ENCODE results near the gene HCN1. TPM values are rescaled to one million over a fixed set of nuclear protein-coding genes. Genes with fewer than 3 reads are reported as not detected.
"Not testable (repeated sequence)": the region's sequence is repeated elsewhere in the genome, so short reads cannot be mapped to it uniquely, and the experiment has no call there.

The HCN1 gene
- total and polyA plus RNA-seq, 2 of the 8 experiments (the other 6 are each of a cell fraction or from before 2014, with no cell fraction given): 1.1 to 6.7 TPM

GRCh38 chr5:45586001-45586400 is 110.2 kb downstream of the HCN1 start:
- H2BK120ac ChIP-seq (replicated peaks; ENCODE audit: low read depth, low read length); H4K20me1 ChIP-seq (replicated peaks in 1 of 2; ENCODE audit: control insufficient read depth in 1 of 2, insufficient read depth in 2 of 2, low read length in 2 of 2); H2BK5ac ChIP-seq (ENCODE audit: low read depth, low read length); H4K91ac ChIP-seq (replicated peaks; ENCODE audit: insufficient read length, low read length); H3K4me3 ChIP-seq (ENCODE audit: extremely low read depth in 1 of 4, insufficient read depth in 2 of 4, low read depth in 3 of 4, low read length in 4 of 4); H3K27ac ChIP-seq (ENCODE audit: low read depth, low read length); H3K4me2 ChIP-seq (ENCODE audit: insufficient read depth in 1 of 2, low read depth in 2 of 2, low read length in 2 of 2); H3K79me2 ChIP-seq (ENCODE audit: control insufficient read depth in 1 of 2, insufficient read depth in 2 of 2, low read length in 2 of 2); H3K27me3 ChIP-seq (replicated peaks in 1 of 4; ENCODE audit: control insufficient read depth in 3 of 4, extremely low read depth in 1 of 4, insufficient read depth in 3 of 4, low read length in 3 of 4); H2BK12ac ChIP-seq (ENCODE audit: low read depth, low read length); H3K9ac ChIP-seq (replicated peaks in 1 of 4; ENCODE audit: extremely low read depth in 1 of 4, low read depth in 3 of 4, low read length in 3 of 4); H2BK20ac ChIP-seq (ENCODE audit: low read length); H3K56ac ChIP-seq (replicated peaks; ENCODE audit: insufficient read length, low read depth, low read length); DNase-seq (ENCODE audit: low read depth in 1 of 2, low spot score in 2 of 2); CTCF ChIA-PET (ENCODE audit: partially characterized antibody); H2AK5ac ChIP-seq (ENCODE audit: low read depth, low read length); H3K23me2 ChIP-seq (ENCODE audit: low read depth, low read length); H3K4ac ChIP-seq (replicated peaks; ENCODE audit: insufficient read length, low read depth, low read length); H3K4me1 ChIP-seq (replicated peaks in 1 of 4; ENCODE audit: control insufficient read depth in 3 of 4, insufficient read depth in 4 of 4, low read length in 3 of 4); H4K5ac ChIP-seq (ENCODE audit: insufficient read length, low read depth, low read length); H3K9me3 ChIP-seq (ENCODE audit: insufficient read depth in 2 of 2, low read depth in 1 of 2, low read length in 1 of 2); H4K8ac ChIP-seq (ENCODE audit: extremely low read depth, insufficient read depth, low read length); H3K36me3 ChIP-seq (ENCODE audit: control insufficient read depth in 2 of 4, insufficient read depth in 4 of 4, low read length in 3 of 4); FAIRE-seq; H3K14ac ChIP-seq (ENCODE audit: insufficient read length); H2BK15ac ChIP-seq (ENCODE audit: low read length); POLR2A ChIA-PET (ENCODE audit: partially characterized antibody); H2AFZ ChIP-seq (ENCODE audit: low read length); H3K79me1 ChIP-seq (ENCODE audit: low read depth, low read length); H3K23ac ChIP-seq (ENCODE audit: insufficient read length); H3K18ac ChIP-seq (ENCODE audit: extremely low read depth, low read length): not testable (repeated sequence)
- WGBS, 2 experiments (ENCODE audit: extremely low coverage in 1 of 2, insufficient coverage in 1 of 2, insufficient read length in 1 of 2, insufficient replicate concordance in 2 of 2, low coverage in 1 of 2, low lambda C conversion rate in 2 of 2, missing lambda C conversion rate in 1 of 2): 82% methylated on average over 8 of the region's 8 CpGs; no CpG with 5 or more reads in 1 of the 2 experiments

Data from H1 (cell line).